Astrocyte (in vitro differentiated cells and primary cell): ENCODE data around the gene MFSD6L.

Experiments used
- EZH2 ChIP-seq: IDR thresholded peaks from 2 replicates; pipeline ENCODE4 v1.6.1; 2012; ENCODE audit warnings: mild to moderate bottlenecking, low read length, inconsistent platforms; ENCODE audit not compliant: insufficient read depth
- TF ChIP-seq, protein P1 (sequence below): IDR thresholded peaks from 2 replicates; pipeline ENCODE4 v1.5.1; 2011; ENCODE audit warnings: low read depth, mild to moderate bottlenecking, inconsistent platforms, low read length, moderate library complexity; ENCODE audit not compliant: insufficient read depth

GRCh38 chr17:8823279-8823678 is 24.1 kb upstream of the MFSD6L start:
- no peak for TF ChIP-seq EZH2
- TF ChIP-seq, protein P1, sequence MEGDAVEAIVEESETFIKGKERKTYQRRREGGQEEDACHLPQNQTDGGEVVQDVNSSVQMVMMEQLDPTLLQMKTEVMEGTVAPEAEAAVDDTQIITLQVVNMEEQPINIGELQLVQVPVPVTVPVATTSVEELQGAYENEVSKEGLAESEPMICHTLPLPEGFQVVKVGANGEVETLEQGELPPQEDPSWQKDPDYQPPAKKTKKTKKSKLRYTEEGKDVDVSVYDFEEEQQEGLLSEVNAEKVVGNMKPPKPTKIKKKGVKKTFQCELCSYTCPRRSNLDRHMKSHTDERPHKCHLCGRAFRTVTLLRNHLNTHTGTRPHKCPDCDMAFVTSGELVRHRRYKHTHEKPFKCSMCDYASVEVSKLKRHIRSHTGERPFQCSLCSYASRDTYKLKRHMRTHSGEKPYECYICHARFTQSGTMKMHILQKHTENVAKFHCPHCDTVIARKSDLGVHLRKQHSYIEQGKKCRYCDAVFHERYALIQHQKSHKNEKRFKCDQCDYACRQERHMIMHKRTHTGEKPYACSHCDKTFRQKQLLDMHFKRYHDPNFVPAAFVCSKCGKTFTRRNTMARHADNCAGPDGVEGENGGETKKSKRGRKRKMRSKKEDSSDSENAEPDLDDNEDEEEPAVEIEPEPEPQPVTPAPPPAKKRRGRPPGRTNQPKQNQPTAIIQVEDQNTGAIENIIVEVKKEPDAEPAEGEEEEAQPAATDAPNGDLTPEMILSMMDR = no peak
